GM12878 (cell line): Measurements from ENCODE around the gene ARIH2. TPM values are rescaled to one million over a fixed set of nuclear protein-coding genes. Genes with fewer than 3 reads are reported as not detected.
A peak's percentile ranks its signal among the peaks of the same experiment; 100 is the strongest.

ENCODE experiments used
- ATAC-seq: fragments of 200-7000 bp; cut with Tn5 transposase; 3 replicates; pipeline ENCODE4 v1.9.1; 2020; ENCODE audit warnings: mild to moderate bottlenecking, moderate library complexity
- BruUV-seq: library from RNA; stranded (reverse); fragments of 400-500 nt; replicated peaks from 2 replicates; lab custom pipeline; 2021; lab: Mats Ljungman, UMichigan
- CTCF ChIA-PET: fragments of 300-600 bp; sonication (Branson Sonifier 250); formaldehyde crosslinking; extraction: SDS; loops from one replicate; lab custom pipeline; 2021; ENCODE audit warnings: inconsistent platforms; lab: Yijun Ruan, JAX
- POLR2A ChIA-PET: fragments of 350-600 bp; formaldehyde crosslinking; extraction: SDS; loops from one replicate; lab custom pipeline; 2021; ENCODE audit warnings: inconsistent platforms; lab: Charles Lee
- RAD21 ChIA-PET: fragments of 300-600 bp; sonication (Branson Sonifier 250); formaldehyde crosslinking; loops from one replicate; lab custom pipeline; 2023; ENCODE audit warnings: antibody characterized with exemption; ENCODE audit not compliant: unreplicated experiment; lab: Charles Lee
- SMC1A ChIA-PET: fragments of 300-600 bp; sonication (Branson Sonifier 250); formaldehyde crosslinking; loops from one replicate; lab custom pipeline; 2023; ENCODE audit not compliant: unreplicated experiment, uncharacterized antibody; lab: Charles Lee
- DNase-seq: peaks from one replicate; pipeline ENCODE4 v3.0.0-alpha.2; 2011; ENCODE audit warnings: low read depth, low spot score
- FAIRE-seq: peaks from 3 replicates; lab custom pipeline; 2011; peaks lifted over from hg19 to GRCh38; lab: Jason Lieb, UNC
- H2AFZ ChIP-seq: 2 replicates; pipeline ENCODE4 v1.6.0; 2011; ENCODE audit warnings: low read depth, low read length, control low read depth; ENCODE audit not compliant: control insufficient read depth
- H3K27ac ChIP-seq: 2 replicates; pipeline ENCODE4 v1.5.1; 2011; ENCODE audit warnings: control low read depth; ENCODE audit not compliant: control insufficient read depth, insufficient read depth
- H3K27me3 ChIP-seq, 2 experiments: replicated peaks in 1 of 2; 2 replicates each; pipeline versions ENCODE4 v1.6.0 to v1.6.1; 2011; ENCODE audit warnings: low read length in 1 of 2; ENCODE audit not compliant: control insufficient read depth in 2 of 2, insufficient read depth in 2 of 2
- H3K36me3 ChIP-seq, 2 experiments: 2 replicates each; pipeline ENCODE4 v1.5.1; 2011; ENCODE audit warnings: low read length in 1 of 2; ENCODE audit not compliant: control insufficient read depth in 2 of 2, insufficient read depth in 2 of 2
- H3K4me1 ChIP-seq: 2 replicates; pipeline ENCODE4 v1.6.1; 2011; ENCODE audit warnings: mild to moderate bottlenecking, low read length, moderate library complexity, mixed read lengths; ENCODE audit not compliant: control insufficient read depth, insufficient read depth
- H3K4me2 ChIP-seq: 2 replicates; pipeline ENCODE4 v1.6.0; 2011; ENCODE audit warnings: control low read depth; ENCODE audit not compliant: control insufficient read depth, insufficient read depth
- H3K4me3 ChIP-seq: fragments of 200-600 bp; sonication (generic); 2 replicates; pipeline ENCODE4 v1.5.1; 2016
- H3K79me2 ChIP-seq: 2 replicates; pipeline ENCODE4 v1.6.0; 2011; ENCODE audit warnings: low read length; ENCODE audit not compliant: control insufficient read depth, insufficient read depth
- H3K9ac ChIP-seq: 2 replicates; pipeline ENCODE4 v1.8.0; 2011; ENCODE audit warnings: low read length, control low read depth, mixed read lengths; ENCODE audit not compliant: control insufficient read depth, insufficient read depth
- H3K9me3 ChIP-seq: replicated peaks from 3 replicates; pipeline ENCODE4 v1.5.1; 2011; ENCODE audit warnings: mild to moderate bottlenecking, low read length; ENCODE audit not compliant: control insufficient read depth, insufficient read depth
- H4K20me1 ChIP-seq: 2 replicates; pipeline ENCODE4 v1.6.0; 2011; ENCODE audit not compliant: control insufficient read depth, insufficient read depth
- CHD4 ChIP-seq: fragments of 200-600 bp; sonication (generic); IDR thresholded peaks from 2 replicates; pipeline ENCODE4 v1.6.1; 2016; ENCODE audit warnings: mild to moderate bottlenecking
- CREB1 ChIP-seq: IDR thresholded peaks from 2 replicates; pipeline ENCODE4 v1.6.1; 2012; ENCODE audit warnings: low read depth, mild to moderate bottlenecking, inconsistent platforms
- EGR1 ChIP-seq, 2 experiments: IDR thresholded peaks; 1 replicate in 1 of 2; 2 replicates in 1 of 2; pipeline ENCODE4 v1.6.1; 2011 to 2012; ENCODE audit warnings: low read depth in 2 of 2, low read length in 2 of 2, borderline replicate concordance in 1 of 2, mild to moderate bottlenecking in 1 of 2, moderate library complexity in 1 of 2
- IKZF2 ChIP-seq, 2 experiments: fragments of 450-650 bp; IDR thresholded peaks; 2 replicates each; pipeline ENCODE4 v1.6.1; 2017; ENCODE audit warnings: mild to moderate bottlenecking in 2 of 2, moderate library complexity in 2 of 2
- LARP7 ChIP-seq: fragments of 450-650 bp; IDR thresholded peaks from 2 replicates; pipeline ENCODE4 v1.6.1; 2017; ENCODE audit warnings: mild to moderate bottlenecking
- MTA2 ChIP-seq: fragments of 450-650 bp; IDR thresholded peaks from 2 replicates; pipeline ENCODE4 v1.6.1; 2016; ENCODE audit warnings: low read depth, mild to moderate bottlenecking, moderate library complexity
- NFYA ChIP-seq: IDR thresholded peaks from 2 replicates; pipeline ENCODE4 v1.6.1; 2011; ENCODE audit warnings: low read depth, mild to moderate bottlenecking, low read length, improper control_type of control experiment, borderline replicate concordance
- NR2F1 ChIP-seq: fragments of 450-650 bp; conservative IDR thresholded peaks from 2 replicates; pipeline ENCODE4 v1.6.1; 2017; ENCODE audit warnings: mild to moderate bottlenecking
- POLR2A ChIP-seq: IDR thresholded peaks from 2 replicates; pipeline ENCODE4 v1.6.1; 2011; ENCODE audit warnings: low read depth, mild to moderate bottlenecking, low read length
- POLR2AphosphoS5 ChIP-seq: IDR thresholded peaks from 2 replicates; pipeline ENCODE4 v1.6.1; 2011; ENCODE audit warnings: mild to moderate bottlenecking, low read length, inconsistent platforms
- POU2F2 ChIP-seq: IDR thresholded peaks from 3 replicates; pipeline ENCODE4 v1.6.1; 2011; ENCODE audit warnings: low read depth, mild to moderate bottlenecking, low read length, borderline replicate concordance
- RAD21 ChIP-seq: IDR thresholded peaks from 2 replicates; pipeline ENCODE4 v1.6.1; 2011; ENCODE audit warnings: mild to moderate bottlenecking, low read depth, low read length, moderate library complexity; ENCODE audit not compliant: insufficient read depth
- SMARCA5 ChIP-seq: fragments of 450-650 bp; IDR thresholded peaks from 2 replicates; pipeline ENCODE4 v1.6.1; 2017; ENCODE audit warnings: mild to moderate bottlenecking
- SRF ChIP-seq, 2 experiments: IDR thresholded peaks; 2 replicates each; pipeline ENCODE4 v1.6.1; 2011; ENCODE audit warnings: low read depth in 2 of 2, low read length in 2 of 2, mild to moderate bottlenecking in 1 of 2, moderate library complexity in 1 of 2
- TCF12 ChIP-seq: IDR thresholded peaks from 2 replicates; pipeline ENCODE4 v1.6.1; 2011; ENCODE audit warnings: low read depth, mild to moderate bottlenecking, low read length
- ZBTB4 ChIP-seq: fragments of 450-650 bp; formaldehyde crosslinking; IDR thresholded peaks from 2 replicates; pipeline ENCODE4 v1.4.0; 2022; ENCODE audit warnings: mild to moderate bottlenecking, moderate library complexity
- WGBS: methylation state at CpG from one replicate; pipeline ENCODE4 v1.1.6; 2016; ENCODE audit warnings: low lambda C conversion rate; ENCODE audit not compliant: insufficient replicate concordance, insufficient coverage; ENCODE audit errors: missing lambda C conversion rate; 5-methylcytosine and 5-hydroxymethylcytosine counted together
- in situ Hi-C: fragments of 300-500 bp; cut with MboI; formaldehyde crosslinking; loops from 9 replicates; pipeline ENCODE4 v1.14.3; 2018; ENCODE audit warnings: mixed read lengths
- intact Hi-C: fragments of 100-400 bp; cut with micrococcal nuclease; formaldehyde crosslinking; loops from one replicate; pipeline ENCODE4 v1.14.2; 2022; ENCODE audit not compliant: unreplicated experiment
- polyA plus RNA-seq, 11 experiments: library from polyadenylated mRNA; depleted of rRNA in 4 of 11; unstranded in 6 of 11; stranded (reverse) in 5 of 11; fragments of >200 nt; fragmentation: Nextera tagmentation in 4 of 11; fragmentation: Illumina TruSeq in 1 of 11; extraction: Ambion mirVana in 4 of 11; extraction: Trizol in 1 of 11; gene quantifications; 1 replicate in 1 of 11; 2 replicates in 10 of 11; pipeline versions ENCODE4 v1.2.1 to v1.2.3, GENCODE V29; 2011 to 2016; ENCODE audit warnings: inconsistent platforms in 2 of 11, missing spikeins in 2 of 11, low read depth in 1 of 11
- total RNA-seq, 4 experiments: library from RNA; depleted of rRNA in 3 of 4; stranded (reverse); fragments of >200 nt in 3 of 4; fragmentation: Illumina TruSeq in 1 of 4; extraction: Trizol in 1 of 4; gene quantifications; 2 replicates each; pipeline versions ENCODE4 v1.2.1 to v1.2.3, GENCODE V29; 2013 to 2021

The ARIH2 gene
- total and polyA plus RNA-seq, 10 of the 15 experiments (the other 5 are each of a cell fraction or from before 2014, with no cell fraction given) = 18.7 to 74.7 (median 63.7) TPM

GRCh38 chr3:49007068-49007770, 88.6 kb downstream of the ARIH2 start, which contains the start of gene WDR6 (continued):
- TF ChIP-seq SRF (IDR thresholded peaks at IDR 0.05; ENCODE audit: low read depth in 2 of 2, low read length in 2 of 2) = no peak
- TF ChIP-seq, all 136 proteins: peak for 67

- ChIA-PET POLR2A (interaction anchor here (0.6 to 4.0 kb wide), 19 partner anchors 10 to 568 kb away, joined by 3 to 69 read pairs (median 5); partner anchors contain the start of genes CCDC51, DALRD3, IMPDH2 and NDUFAF3), RAD21 (interaction anchor here (0.6 to 3.7 kb wide), 12 partner anchors 10 to 444 kb away, joined by 3 to 44 read pairs (median 6); partner anchors contain the start of genes DALRD3, IMPDH2, NDUFAF3 and P4HTM), CTCF (interaction anchor here (1.0 to 5.5 kb wide), 9 partner anchors 11 to 86 kb away, joined by 3 to 123 read pairs (median 7); partner anchors contain the start of genes DALRD3, IMPDH2, NDUFAF3 and P4HTM), SMC1A (interaction anchor here (1.0 to 4.9 kb wide), 6 partner anchors 11 to 86 kb away, joined by 5 to 57 read pairs (median 6); partner anchors contain the start of genes DALRD3, IMPDH2, NDUFAF3 and P4HTM)
- DNase-seq = no peak
- in situ Hi-C loops = no loop called here
- intact Hi-C loops = loop anchor here (1.0 to 2.0 kb wide), 2 partner anchors 13 to 17 kb away; partner anchors contain the start of gene P4HTM
- Histone ChIP-seq H3K4me3 (peak overlapping the region; percentile 83), H3K79me2 (peaks cover 30% of the 10 kb centered on the region), H3K27ac (peak overlapping the region; percentile 89), H3K9ac (peak overlapping the region; percentile 96), H3K27me3 (no peaks in the 10 kb centered on the region), H3K36me3 (peaks cover 5 to 8% of the 10 kb centered on the region in 2 experiments; a peak in 3 of 4 replicates), H2AFZ (peak overlapping the region; percentile 68), H3K9me3 (no peaks in the 10 kb centered on the region), H3K4me1 (peaks cover 16% of the 10 kb centered on the region), H4K20me1 (peaks cover 8% of the 10 kb centered on the region; the same call in 1 of the 2 replicates), H3K4me2 (peak overlapping the region; percentile 91)
- WGBS = 13% methylated on average over 33 of the region's 41 CpGs
- no TSS peak for BruUV-seq
- ATAC-seq = peak; percentile 82
- FAIRE-seq = peak; percentile 38
- TF ChIP-seq CHD4 (no peak), CREB1 (no peak), SMARCA5 (0 out of 2 replicates have a peak, but pooled peaks have one; percentile 0), NFYA (no peak), EGR1 (IDR thresholded peaks at IDR 0.05; ENCODE audit: borderline replicate concordance in 1 of 2, low read depth in 2 of 2, low read length in 2 of 2) (peak in 1 of 2 experiments; percentile 77; a peak in 2 of 3 replicates), NR2F1 (no peak), ZBTB4 (CRISPR knock-in tag) (no peak), POU2F2 (no peak), IKZF2 (IDR thresholded peaks at IDR 0.05) (0 out of 4 replicates have a peak, but pooled peaks of 1 of the 2 experiments have one; percentile 30), POLR2AphosphoS5 (0 out of 2 replicates have a peak, but pooled peaks have one; percentile 8), RAD21 (no peak), LARP7 (0 out of 2 replicates have a peak, but pooled peaks have one; percentile 31), MTA2 (no peak), POLR2A (no peak), TCF12 (no peak)
These were observed 89.3 kb downstream of the ARIH2 start for GRCh38 chr3:49007771-49008528.
